Gastrocnemius medialis (tissue), 4 donors: ENCODE results near the gene RNU7-1. TPM values are rescaled to one million over a fixed set of nuclear protein-coding genes. Genes with fewer than 3 reads are reported as not detected.

Source experiments
- ATAC-seq, 2 donors: fragments of 150-250 bp; one replicate each; pipeline ENCODE4 v1.9.1; 2016
- DNase-seq, 2 donors: peaks; one replicate each; pipeline ENCODE4 v3.0.0-alpha.2; 2019
- H3K27ac ChIP-seq, 4 donors: fragments of 200-600 bp; sonication (generic); 1 replicate in 1 of 4; 2 replicates in 3 of 4; pipeline ENCODE4 v1.5.1; 2016 to 2018; ENCODE audit warnings: mild to moderate bottlenecking in 2 of 4, moderate library complexity in 1 of 4
- H3K27me3 ChIP-seq, 3 donors: fragments of 200-600 bp; sonication (generic) in 2 of 3; 1 replicate in 1 of 3; 2 replicates in 2 of 3; pipeline versions ENCODE4 v1.5.1 to v1.6.0; 2016 to 2019; ENCODE audit warnings: mild to moderate bottlenecking in 1 of 3, moderate library complexity in 1 of 3
- H3K36me3 ChIP-seq, 2 donors: fragments of 200-600 bp; sonication (generic) in 1 of 2; one replicate each; pipeline ENCODE4 v1.5.1; 2017 to 2018
- H3K4me1 ChIP-seq, 2 donors: fragments of 200-600 bp; sonication (generic) in 1 of 2; one replicate each; pipeline ENCODE4 v1.5.1; 2016 to 2017; ENCODE audit warnings: mild to moderate bottlenecking in 2 of 2
- H3K4me3 ChIP-seq, 4 donors: fragments of 200-600 bp; sonication (generic) in 3 of 4; 1 replicate in 1 of 4; 2 replicates in 3 of 4; pipeline ENCODE4 v1.5.1; 2016 to 2019; ENCODE audit warnings: mild to moderate bottlenecking in 2 of 4
- H3K9me3 ChIP-seq, 3 donors: fragments of 200-600 bp; sonication (generic) in 2 of 3; 1 replicate in 1 of 3; 2 replicates in 2 of 3; pipeline ENCODE4 v1.5.1; 2016 to 2019
- CTCF ChIP-seq, 5 experiments: fragments of 450-650 bp in 3 of 5; fragments of 200-600 bp in 2 of 5; sonication (generic) in 2 of 5; IDR thresholded peaks in 4 of 5; conservative IDR thresholded peaks in 1 of 5; 1 replicate in 4 of 5; 2 replicates in 1 of 5; pipeline ENCODE4 v1.5.1; 2016 to 2019; ENCODE audit warnings: antibody characterized with exemption in 5 of 5, mild to moderate bottlenecking in 3 of 5, moderate library complexity in 3 of 5
- POLR2A ChIP-seq, 2 donors: fragments of 450-650 bp; IDR thresholded peaks; one replicate each; pipeline ENCODE4 v1.6.1; 2017; ENCODE audit warnings: antibody characterized with exemption in 2 of 2, mild to moderate bottlenecking in 2 of 2, moderate library complexity in 2 of 2
- in situ Hi-C, 4 donors: fragments of 200-750 bp; cut with MboI; loops; one replicate each; pipeline versions ENCODE4 v1.15.0 to v1.8.0; 2017; ENCODE audit warnings: low sequenced_read_pairs in 4 of 4
- intact Hi-C: fragments of 100-400 bp; cut with DNase I; formaldehyde crosslinking; loops from one replicate; pipeline ENCODE4 v1.15.1; 2023; ENCODE audit warnings: low total_unique reads
- total RNA-seq, 4 donors: library from RNA; depleted of rRNA; stranded (reverse); fragments of >200 nt; gene quantifications; one replicate each; pipeline versions ENCODE4 v1.1.0 to v1.2.3, GENCODE V29; 2016

The RNU7-1 gene
- total RNA-seq, 4 donors from 2014 or later: not detected

DNA sequence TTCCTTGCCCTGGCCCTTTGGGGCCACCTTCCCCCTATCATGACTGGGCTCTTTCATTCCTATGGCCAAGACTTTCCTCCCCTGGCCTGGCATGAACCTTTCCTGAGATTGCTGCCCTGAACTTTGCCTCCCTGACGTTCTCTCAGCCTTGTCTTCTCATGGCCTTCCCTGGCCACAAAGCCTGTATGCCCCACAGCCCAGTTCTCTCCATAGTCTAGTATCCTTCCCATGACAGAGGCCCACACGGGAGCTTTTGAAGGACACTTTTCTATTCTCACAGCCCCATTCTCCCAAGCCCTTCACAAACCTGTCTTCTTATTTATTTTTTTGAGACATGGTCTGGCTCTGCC is 4.5 kb upstream of the RNU7-1 start:
- Histone ChIP-seq H3K27me3 (no peaks in the 10 kb centered on the region), H3K27ac (peak overlapping the region in 2 of 4 donors; percentile 94 to 96), H3K9me3 (no peaks in the 10 kb centered on the region), H3K4me3 (no peak overlapping the region), H3K4me1 (peaks cover 16 to 37% of the 10 kb centered on the region in 2 donors), H3K36me3 (peaks cover 0 to 16% of the 10 kb centered on the region in 2 donors)
- ATAC-seq: no peak
- intact Hi-C loops (no loop called here), in situ Hi-C loops (loop anchor here in 1 of 4 donors (25.0 kb wide), 1 partner anchor 173 kb away; the partner anchor contains the start of gene C1RL)
- DNase-seq: no peak
- TF ChIP-seq POLR2A (IDR thresholded peaks at IDR 0.05): no peak
- no peak for TF ChIP-seq CTCF (IDR thresholded peaks at IDR 0.05 in 4 of 5, conservative IDR thresholded peaks at IDR 0.05 in 1 of 5)

- ATAC-seq (no peak), DNase-seq (no peak)
- peaks cover 22 to 51% of the 10 kb centered on the region in 2 donors for H3K4me1 ChIP-seq
- no peaks in the 10 kb centered on the region for H3K9me3 ChIP-seq
- intact Hi-C loops: loop anchor here (5.0 kb wide), 2 partner anchors 74 to 151 kb away; partner anchors contain the start of genes C1R and TPI1
- no peaks in the 10 kb centered on the region for H3K27me3 ChIP-seq
- no peak for TF ChIP-seq CTCF (IDR thresholded peaks at IDR 0.05 in 4 of 5, conservative IDR thresholded peaks at IDR 0.05 in 1 of 5)
- no peak for TF ChIP-seq POLR2A (IDR thresholded peaks at IDR 0.05)
- H3K27ac ChIP-seq: peak overlapping the region in 2 of 4 donors; percentile 2 to 9
- H3K4me3 ChIP-seq: no peak overlapping the region
- peaks cover 0 to 12% of the 10 kb centered on the region in 2 donors for H3K36me3 ChIP-seq
- in situ Hi-C loops: loop anchor here in 2 of 4 donors (10.0 to 25.0 kb wide), 2 partner anchors 171 to 174 kb away; partner anchors contain the start of gene C1RL (in 1 of the 2)
Measured at GRCh38 chr12:6941267-6941666, 2.3 kb upstream of the RNU7-1 start.

DNA sequence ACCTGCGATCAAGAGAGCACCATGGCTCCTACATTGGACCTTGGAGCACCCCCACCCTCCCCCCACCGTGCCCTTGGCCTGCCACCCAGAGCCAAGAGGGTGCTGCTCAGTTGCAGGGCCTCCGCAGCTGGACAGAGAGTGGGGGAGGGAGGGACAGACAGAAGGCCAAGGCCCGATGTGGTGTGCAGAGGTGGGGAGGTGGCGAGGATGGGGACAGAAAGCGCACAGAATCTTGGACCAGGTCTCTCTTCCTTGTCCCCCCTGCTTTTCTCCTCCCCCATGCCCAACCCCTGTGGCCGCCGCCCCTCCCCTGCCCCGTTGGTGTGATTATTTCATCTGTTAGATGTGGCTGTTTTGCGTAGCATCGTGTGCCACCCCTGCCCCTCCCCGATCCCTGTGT is 1.8 kb upstream of the RNU7-1 start:
- Histone ChIP-seq H3K4me1 (peaks cover 22 to 52% of the 10 kb centered on the region in 2 donors), H3K4me3 (no peak overlapping the region), H3K36me3 (peaks cover 0 to 11% of the 10 kb centered on the region in 2 donors), H3K27ac (peak overlapping the region in 1 of 4 donors; percentile 9), H3K27me3 (no peaks in the 10 kb centered on the region), H3K9me3 (no peaks in the 10 kb centered on the region)
- intact Hi-C loops: loop anchor here (5.0 kb wide), 2 partner anchors 74 to 151 kb away; partner anchors contain the start of genes C1R and TPI1
- ATAC-seq (no peak), DNase-seq (no peak)
- TF ChIP-seq CTCF (IDR thresholded peaks at IDR 0.05 in 4 of 5, conservative IDR thresholded peaks at IDR 0.05 in 1 of 5): no peak
- TF ChIP-seq POLR2A (IDR thresholded peaks at IDR 0.05): no peak
- in situ Hi-C loops: loop anchor here in 2 of 4 donors (10.0 to 25.0 kb wide), 2 partner anchors 171 to 173 kb away; partner anchors contain the start of gene C1RL (in 1 of the 2)

DNA sequence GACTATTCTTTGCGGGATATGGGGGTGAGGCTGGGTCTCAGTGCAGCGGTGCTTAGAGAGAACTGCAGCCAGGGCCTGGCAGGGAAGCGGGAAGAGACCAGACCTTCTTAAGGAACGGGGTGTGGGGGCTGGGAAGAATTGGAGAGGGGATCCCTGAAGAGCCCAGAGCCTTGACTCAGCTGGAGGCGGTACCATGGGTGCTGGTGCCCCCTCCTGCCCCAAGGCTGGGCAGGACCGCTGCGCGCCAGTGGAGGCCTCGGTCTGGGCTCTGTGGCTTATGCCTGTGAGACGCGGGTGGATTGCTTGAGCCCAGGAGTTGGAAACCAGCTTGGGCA is 1.3 kb upstream of the RNU7-1 start:
- intact Hi-C loops (loop anchor here (5.0 kb wide), 2 partner anchors 75 to 150 kb away; partner anchors contain the start of genes C1R and TPI1), in situ Hi-C loops (loop anchor here in 2 of 4 donors (10.0 to 25.0 kb wide), 2 partner anchors 170 to 173 kb away; partner anchors contain the start of gene C1RL (in 1 of the 2))
- Histone ChIP-seq H3K27ac (peak overlapping the region; percentile 90 to 94 (median 93)), H3K4me1 (peaks cover 22 to 47% of the 10 kb centered on the region in 2 donors), H3K9me3 (no peaks in the 10 kb centered on the region), H3K27me3 (no peaks in the 10 kb centered on the region), H3K4me3 (no peak overlapping the region), H3K36me3 (peaks cover 0 to 16% of the 10 kb centered on the region in 2 donors)
- TF ChIP-seq CTCF (IDR thresholded peaks at IDR 0.05 in 4 of 5, conservative IDR thresholded peaks at IDR 0.05 in 1 of 5) (no peak), POLR2A (IDR thresholded peaks at IDR 0.05) (no peak)
- ATAC-seq (no peak), DNase-seq (peak in 1 of 2 donors; percentile 43)
